HUDEP-2 (cell line): ENCODE results near the gene EIF3J.
"Not testable (repeated sequence)": the region's sequence is repeated elsewhere in the genome, so short reads cannot be mapped to it uniquely, and the experiment has no call there.

Experiments used
- DNase-seq, 76 experiments: peaks; one replicate each; lab custom pipeline; 2025; ENCODE audit not compliant: unreplicated experiment in 76 of 76; lab: John Stamatoyannopoulos, UW

EIF3J gene

DNA sequence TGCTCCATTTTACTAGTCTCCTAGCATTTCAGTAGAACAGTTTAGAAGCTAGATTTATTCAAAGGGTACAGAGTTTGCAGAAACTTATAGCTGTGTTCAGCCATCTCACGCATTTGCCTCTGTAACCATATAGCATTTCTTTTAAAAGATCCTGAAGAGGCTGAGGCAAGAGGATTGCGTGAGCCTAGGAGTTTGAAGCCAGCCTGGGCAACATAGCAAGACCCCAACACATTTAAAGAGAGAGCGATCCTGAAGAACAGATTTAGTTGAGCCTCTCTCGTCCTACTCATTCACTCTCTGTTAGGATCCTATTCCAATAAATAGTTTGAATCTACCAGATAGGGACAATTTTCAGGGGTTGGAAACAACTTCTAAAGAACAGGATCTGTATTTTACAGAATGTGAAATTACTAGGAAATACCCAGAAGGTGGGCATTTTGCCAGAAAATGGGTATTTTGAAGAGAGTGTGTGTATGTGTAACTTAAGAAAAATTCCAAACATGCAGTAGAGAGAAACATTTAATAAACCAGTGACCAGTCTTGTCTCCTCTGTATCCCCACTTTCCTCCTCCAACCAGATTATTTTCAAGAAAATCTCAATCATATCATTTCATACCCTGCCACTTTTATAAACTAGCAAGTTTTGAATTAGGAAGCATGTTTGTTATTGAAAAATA lies 4.5 kb downstream of the EIF3J start:
- DNase-seq = no peak

DNA sequence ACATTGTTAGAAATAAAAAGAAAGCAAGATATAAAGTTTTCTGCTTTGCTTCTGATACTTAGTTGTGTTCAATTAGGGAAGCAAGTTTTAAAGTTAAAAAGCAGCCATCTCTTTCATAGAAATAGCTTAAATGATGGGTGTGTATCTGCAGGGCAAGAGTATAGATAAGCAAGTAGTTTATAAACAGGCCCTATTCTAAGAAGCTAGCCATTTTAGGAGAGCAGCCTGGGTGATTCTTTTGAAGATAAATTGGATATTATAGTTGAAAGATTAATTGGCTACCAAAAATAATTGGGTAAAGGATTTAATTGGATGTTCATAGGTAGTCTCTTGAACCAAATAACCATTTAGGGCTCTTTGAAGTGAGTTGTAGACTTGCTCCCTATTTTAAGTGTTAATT lies 5.6 kb downstream of the EIF3J start:
- peak in 6 of 76 experiments; percentile 11 to 48 (median 34) for DNase-seq

DNA sequence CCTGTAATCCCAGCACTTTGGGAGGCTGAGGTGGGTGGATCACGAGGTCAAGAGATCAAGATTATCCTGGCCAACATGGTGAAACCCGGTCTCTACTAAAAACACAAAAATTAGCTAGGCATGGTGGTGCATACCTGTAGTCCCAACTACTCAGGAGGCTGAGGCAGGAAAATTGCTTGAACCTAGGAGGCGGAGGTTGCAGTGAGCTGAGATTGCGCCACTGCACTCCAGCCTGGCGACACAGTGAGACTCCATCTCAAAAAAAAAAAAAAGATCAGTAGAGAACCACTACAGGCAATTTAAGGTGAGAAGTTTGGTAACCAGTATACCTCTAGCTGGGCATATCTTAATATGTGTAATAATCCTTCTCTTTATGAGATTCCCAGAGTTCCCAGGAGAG lies 7.8 kb downstream of the EIF3J start:
- DNase-seq = peak in 1 of 76 experiments; percentile 17

DNA sequence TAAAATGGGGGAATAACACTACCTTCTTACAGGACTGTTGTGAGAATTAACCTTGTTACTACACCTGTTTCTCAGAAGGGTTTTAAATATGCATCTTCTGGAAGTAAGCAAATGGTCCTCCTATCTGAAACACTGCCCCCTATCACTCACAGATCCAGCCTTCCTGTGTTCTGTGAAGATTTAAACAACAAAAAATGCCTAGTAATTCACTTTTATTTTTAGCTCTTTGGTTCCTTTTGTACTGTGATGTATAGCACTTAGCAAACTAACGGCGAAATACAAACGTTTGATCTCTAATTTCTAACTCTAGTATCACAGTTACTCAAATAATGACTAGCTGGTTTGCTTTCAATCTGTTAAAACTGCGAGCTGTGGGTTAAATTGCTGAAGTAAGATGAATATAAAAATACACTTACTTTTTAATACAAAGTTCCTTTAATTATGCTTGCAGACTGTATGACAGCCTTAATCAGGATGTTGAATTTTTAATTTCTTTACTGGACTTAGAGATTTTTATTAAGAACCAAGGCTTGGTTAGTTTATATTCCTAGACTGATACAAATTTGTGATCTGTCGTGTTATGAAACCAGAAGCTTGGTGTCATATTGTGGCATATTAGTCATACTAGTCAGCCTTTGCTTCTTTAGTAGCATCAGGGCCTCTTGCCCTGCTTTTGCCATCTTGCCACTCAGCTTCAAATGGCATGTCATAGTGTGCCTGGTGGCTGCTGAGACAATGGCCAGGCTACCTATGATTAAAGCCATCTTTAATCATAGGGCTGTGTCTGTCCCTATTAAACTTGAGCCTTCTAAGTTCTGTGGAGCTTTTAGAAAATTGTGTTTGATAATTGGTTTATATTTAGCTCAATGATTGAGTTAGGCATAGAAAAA lies 9.2 kb downstream of the EIF3J start:
- no peak for DNase-seq

DNA sequence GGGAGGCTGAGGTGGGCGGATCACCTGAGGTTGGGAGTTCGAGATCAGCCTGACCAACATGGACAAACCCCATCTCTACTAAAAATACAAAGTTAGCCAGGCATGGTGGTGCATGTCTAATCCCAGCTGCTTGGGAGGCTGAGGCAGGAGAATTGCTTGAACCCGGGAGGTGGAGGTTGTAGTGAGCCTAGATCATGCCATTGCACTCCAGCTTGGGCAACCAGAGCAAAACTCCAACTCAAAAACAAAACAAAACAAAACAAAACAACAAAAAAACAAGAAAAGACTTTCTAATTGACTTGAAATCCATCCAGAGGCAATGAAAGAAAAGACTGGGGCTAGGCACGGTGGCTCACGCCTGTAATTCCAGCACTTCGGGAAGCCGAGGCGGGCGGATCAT lies 12.2 kb downstream of the EIF3J start:
- DNase-seq = not testable (repeated sequence)

DNA sequence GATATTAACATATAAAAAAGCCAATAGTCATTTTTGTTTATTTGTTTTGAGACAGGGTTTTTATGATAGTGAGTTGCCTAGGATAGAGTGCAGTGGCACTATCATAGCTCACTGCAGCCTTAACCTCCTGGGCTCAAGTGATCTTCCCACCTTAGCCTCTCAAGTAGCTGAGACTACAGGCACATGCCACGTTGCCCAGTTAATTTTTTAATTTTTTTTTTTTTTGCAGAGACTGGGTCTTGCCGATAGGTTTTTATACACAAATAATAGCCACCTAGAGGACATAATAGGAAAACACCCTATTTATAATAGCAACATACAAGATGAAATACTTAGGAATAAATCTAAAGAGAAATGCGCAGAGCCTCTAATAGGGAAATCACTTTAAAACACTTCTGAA lies 13.3 kb downstream of the EIF3J start:
- DNase-seq = peak in 6 of 76 experiments; percentile 5 to 55 (median 20)

DNA sequence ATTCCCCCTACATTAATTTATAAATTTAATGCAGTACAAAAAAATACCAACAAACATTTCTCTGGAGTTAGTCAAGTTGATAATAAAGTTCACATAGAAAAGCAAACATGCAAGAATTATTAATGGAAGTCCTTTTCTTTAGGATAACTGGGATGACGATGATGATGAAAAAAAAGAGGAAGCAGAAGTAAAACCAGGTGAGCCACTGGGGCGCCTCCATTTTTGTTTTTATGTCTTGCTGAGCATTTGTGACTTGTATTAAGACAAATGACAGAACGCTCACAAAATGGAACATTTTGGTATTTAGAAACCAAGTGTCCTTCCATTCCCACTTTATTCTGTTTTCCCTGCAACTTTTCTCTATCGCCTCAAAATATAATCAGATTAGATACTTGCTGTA lies 13.8 kb downstream of the EIF3J start:
- no peak for DNase-seq

DNA sequence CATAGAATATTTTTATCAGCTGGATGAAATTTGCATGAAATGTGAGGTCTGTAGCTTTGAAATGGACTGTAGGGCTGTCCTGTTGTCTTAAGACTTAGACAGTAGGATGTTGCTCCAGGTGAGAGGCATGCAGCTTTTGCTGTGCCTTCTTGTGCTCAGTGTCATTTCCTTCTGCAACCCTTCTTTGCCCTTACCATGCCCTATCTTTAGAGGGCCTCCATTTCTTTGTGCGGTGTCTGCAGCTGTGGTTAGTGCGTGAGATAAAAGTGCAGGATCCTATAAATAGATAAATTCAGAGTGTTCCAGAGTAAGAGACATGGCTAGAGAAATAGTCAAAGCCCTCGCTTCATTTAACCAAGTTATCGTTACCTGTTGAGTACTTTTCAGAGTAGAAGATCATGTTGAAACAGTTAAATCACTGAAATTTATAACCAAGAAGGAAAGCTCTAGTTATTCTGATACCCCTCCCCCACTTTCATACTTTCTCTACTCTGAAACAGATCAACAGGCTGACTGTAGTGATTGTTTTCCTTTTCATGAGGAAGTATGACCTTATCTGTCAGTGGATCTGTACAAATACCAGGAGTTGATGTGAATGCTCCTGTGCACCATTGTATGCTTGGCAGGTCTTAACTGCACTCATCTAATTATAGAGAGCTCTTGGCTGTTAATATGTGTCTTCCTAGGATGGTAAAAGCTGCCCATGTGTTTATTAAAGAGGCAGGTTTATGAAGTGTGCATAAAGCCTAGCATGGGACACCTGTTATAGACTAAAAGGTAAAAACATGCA lies 18.2 kb downstream of the EIF3J start:
- DNase-seq = peak in 1 of 76 experiments; percentile 11

DNA sequence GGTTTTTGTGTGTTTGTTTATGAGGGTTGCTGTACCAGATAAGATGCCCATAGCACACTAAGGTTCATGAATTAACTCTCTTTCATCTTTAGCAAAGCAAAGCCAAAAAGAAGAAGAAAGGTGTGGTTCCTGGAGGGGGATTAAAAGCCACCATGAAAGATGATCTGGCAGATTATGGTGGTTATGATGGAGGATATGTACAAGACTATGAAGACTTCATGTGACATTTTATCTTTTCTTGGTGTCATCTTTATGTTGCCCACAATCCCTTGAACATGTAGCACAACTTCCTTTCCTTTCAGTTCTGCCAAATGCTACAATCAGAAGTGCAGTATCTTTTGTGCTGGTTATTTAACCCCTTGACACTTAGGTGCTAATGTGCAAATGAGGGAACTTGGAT lies 24.0 kb downstream of the EIF3J start:
- DNase-seq = not testable (repeated sequence)

DNA sequence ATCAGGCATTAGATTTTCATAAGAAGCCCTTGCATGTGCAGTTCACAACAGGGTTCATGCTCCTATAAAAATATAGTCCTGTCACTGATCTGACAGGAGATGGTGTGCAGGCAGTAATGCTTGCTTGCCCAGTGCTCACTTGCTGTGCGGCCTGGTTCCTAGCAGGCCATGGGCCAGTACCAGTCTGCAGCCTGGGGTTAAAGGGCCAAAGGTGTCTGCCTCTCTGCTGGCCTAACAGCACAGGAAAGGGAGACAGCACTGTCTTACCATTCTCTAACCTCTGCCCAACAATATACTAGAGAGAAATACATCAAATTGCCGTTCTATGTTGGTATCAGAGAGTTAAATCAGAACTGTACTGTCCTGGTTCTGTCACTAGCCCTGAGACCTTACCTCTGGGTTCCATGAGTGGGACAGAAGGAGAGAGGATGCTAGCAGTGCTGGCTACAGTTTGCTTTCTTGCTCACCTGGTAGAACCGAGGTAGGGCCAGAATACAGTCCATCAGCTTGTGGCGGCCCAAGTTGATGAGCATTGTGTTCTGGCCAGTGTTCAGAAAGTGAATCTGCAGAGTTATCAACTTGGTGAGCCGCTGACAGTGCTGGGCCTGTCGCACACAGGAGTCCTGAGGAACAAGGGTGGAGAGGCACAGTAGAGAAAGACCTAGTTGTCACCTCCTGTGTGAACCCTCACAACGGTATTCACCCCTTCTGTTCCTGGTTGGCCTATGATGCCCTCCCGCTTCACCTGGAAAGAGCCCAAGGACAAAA lies 28.6 kb downstream of the EIF3J start:
- no peak for DNase-seq

DNA sequence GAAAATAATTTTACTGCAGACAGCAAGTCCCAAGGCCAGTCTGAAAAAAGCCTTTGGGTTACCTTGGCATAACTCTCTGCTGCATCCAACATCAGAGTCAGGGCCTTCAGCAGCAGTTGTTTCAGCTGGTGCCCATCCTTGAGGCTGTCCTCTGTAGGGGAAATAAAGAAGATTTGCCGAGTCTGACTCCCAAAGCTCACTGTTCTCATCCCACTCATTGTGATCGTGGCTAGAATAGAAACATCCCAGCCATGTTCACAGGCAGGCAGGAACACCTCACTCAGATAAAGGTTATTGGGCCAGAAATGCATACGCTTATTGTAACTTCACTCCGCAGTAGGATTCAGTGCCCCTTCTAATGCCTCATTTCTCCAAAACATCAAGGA lies 29.2 kb downstream of the EIF3J start:
- DNase-seq = no peak

DNA sequence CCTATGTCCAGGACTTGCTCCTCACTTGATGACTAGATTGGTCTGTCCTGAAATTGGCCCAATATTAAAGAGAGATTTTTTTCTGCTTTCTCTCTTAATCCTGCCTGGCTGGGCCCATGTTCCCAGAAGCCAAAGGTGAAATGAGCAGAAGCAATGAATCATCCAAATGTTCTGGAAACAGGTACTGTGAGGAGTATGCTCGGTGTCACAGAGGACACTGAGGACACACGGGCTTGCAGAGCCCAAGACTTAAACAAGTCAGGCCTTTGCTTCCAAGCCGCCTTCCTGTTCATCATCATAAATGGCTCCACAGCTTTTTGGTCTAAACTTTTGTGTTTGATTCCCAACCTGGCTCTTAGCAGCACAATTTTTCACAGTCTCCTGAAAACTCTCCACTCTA lies 31.4 kb downstream of the EIF3J start:
- DNase-seq = no peak

DNA sequence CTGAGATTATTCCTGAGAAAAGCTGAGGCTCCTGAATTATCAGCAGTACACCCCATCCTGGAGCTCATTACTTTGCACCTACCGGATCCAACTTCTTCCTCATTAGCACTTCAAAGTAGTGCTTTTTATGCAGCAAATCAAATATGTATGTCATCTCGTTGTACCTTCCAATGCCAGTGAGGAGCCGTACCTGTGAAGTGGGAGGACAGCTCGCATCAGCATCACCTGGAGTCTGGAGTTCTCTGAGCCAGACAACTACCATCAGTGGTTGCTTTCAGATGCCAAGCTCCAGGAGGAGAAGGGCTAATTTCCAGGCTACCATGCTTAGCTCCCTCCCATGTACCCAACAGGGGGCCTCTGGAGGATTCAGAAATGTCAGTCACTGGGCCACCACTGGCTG lies 32.4 kb downstream of the EIF3J start:
- DNase-seq = no peak

DNA sequence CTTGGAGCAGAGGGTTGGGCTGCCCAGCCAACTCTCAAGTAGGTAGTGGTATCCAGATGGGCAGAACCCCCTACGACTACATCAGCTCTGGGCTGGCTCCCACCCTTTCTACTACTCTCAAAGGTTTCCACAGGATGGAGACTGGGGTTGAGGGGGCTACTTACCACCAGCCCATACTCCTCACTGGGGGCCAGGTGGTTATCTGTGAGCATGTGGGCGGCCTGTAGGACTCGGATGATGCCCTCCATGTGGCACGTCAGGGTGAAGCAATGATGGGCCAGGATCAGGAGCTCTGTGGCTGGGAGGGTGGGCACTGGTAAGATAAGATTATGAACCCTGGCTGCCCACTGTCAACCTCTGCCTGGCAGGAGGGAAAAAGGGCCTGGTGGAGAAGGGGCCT lies 33.4 kb downstream of the EIF3J start:
- peak in 2 of 76 experiments; percentile 6 to 12 for DNase-seq

DNA sequence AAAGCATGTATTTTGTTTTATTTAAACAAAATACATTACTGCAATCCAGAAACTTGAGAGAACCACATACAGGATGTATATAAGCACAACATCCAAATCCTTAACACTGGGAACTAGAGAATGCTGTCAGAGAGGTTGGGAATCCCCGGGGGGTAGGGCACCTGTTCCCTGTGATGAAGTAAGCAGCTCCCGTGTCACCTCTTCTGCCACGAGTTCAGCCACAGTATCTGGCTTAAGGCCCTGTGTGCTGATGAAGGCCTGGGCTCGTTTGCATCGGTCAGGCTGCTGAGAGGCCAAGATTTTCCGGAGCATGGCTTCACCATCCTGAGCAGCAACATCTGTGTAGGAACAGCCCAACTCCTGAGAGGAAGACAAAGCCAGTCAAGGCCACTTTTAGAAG lies 36.4 kb downstream of the EIF3J start:
- no peak for DNase-seq

DNA sequence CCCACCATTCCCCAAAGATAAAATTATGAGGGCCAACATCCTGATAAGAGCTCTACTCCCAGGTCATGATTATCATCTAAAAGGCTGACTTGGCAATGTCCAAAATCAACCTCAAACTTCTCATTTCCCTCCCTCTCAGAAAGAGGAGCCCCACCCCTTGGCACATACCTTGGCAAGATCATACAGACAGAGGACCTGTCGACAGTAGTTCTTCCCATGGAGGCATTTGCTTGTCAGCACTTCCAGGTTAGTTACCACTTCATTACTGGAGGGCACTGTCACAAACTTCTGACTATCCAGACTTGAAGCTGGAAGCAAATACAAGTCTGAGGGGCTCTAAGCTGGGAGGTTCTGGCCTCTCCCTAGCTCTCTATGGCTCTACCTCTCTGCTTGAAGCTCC lies 37.8 kb downstream of the EIF3J start:
- peak in 18 of 76 experiments; percentile 3 to 37 (median 16) for DNase-seq

DNA sequence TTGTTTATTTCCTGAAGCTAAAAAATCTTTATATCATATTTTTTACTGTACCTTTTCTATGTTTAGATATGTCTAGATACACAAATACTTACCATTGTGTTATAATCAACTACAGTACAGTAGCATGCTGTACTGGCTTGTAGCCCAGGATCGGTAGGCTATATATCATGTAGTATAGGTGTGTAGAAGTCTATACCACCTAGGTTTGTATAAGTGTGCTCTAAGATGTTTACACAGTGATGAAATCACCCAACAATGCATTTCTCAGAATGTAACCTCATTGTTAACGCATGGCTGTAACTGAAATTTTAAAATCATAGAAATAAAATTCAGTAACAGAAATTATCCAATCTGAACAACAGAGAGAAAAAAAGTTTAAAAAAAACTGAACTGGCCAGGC lies 43.2 kb downstream of the EIF3J start:
- DNase-seq = no peak

DNA sequence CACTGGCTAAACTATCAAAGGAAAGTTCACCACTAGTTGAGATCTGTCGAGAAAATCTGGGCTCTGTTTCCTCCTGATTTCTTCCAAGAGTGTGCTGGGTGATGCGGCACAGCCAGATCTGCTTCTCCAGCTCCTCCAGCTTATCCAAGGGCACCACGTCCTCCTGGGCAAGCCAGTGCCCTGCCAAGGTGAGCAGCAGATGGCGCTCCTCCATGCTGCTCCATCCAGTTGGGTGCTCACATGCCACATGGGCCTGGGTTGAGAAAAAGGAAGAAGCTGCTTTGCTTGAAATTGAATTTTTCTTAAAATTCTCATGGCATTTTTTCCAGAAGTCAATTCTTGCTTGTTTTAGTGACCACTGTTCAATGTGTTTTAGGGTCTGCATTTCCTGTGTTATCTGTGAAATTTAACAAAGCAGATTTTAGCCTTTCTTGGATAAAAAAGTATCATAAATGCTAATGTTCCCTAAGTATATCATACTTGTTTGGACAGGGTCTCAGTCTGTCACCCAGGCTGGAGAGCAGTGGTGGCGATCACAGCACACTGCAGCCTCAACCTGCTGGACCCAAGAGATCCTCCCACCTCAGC lies 47.3 kb downstream of the EIF3J start:
- DNase-seq = peak in 50 of 76 experiments; percentile 4 to 58 (median 27)

DNA sequence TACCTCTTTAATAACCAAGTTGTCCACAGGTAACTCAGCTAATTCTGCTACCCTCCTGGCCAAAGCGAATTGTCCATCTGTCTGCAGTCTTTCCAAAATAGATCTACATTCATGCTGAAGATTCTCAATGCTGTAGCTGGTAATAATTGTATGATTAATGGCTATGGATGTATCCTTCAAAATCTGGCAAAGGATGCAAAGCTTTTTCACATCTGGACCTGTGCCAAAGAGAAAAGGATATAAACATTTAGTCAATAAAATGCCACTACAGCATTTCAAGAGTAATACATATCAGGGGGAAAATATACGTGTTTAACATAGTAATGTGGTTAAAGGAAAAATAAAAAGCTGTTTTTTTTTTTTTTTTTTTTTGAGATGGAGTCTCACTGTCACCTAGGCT lies 48.7 kb downstream of the EIF3J start:
- DNase-seq = no peak

DNA sequence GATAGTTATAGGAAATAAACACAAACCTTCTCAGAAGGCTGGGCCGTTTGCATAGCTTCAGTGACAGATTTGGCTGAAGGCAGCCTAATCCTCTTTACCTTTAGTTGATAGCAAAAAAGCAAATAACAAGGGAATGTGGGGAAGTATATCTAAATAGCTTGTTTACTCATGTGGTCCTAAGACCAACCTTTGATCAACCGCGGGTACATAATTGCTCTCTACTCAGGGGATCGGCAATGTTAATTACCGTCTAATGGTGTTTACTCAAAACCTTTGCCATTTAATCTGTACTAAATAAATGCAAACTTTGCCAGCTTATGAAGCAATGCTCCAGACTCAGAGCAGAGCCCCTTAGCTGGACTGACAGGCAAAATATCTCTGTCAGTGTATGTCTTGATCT lies 51.6 kb downstream of the EIF3J start:
- DNase-seq = no peak
